HG02678 (cell line): ENCODE results near the gene TRAM2.

Experiments
- ATAC-seq: cut with Tn5 transposase; IDR thresholded peaks from one replicate; pipeline ENCODE4 v1.9.1; 2021; ENCODE audit warnings: mild to moderate bottlenecking, moderate library complexity; ENCODE audit not compliant: unreplicated experiment

TRAM2 gene

GRCh38 chr6:52595000-52595795 lies 18.3 kb upstream of the TRAM2 start:
- ATAC-seq = peak; percentile 67

- ATAC-seq = no peak
These were observed 17.4 kb upstream of the TRAM2 start for GRCh38 chr6:52594221-52594620.

GRCh38 chr6:52591832-52592231 lies 15.0 kb upstream of the TRAM2 start:
- no peak for ATAC-seq

- no peak for ATAC-seq
These were observed 13.5 kb upstream of the TRAM2 start for GRCh38 chr6:52590152-52590891.

- ATAC-seq = no peak
These were observed 11.8 kb upstream of the TRAM2 start for GRCh38 chr6:52588710-52589091.

GRCh38 chr6:52588087-52588709 lies 11.3 kb upstream of the TRAM2 start:
- no peak for ATAC-seq

GRCh38 chr6:52587001-52587400 lies 10.1 kb upstream of the TRAM2 start:
- ATAC-seq = no peak

- no peak for ATAC-seq
These were observed 7.3 kb upstream of the TRAM2 start for GRCh38 chr6:52584203-52584602.

- ATAC-seq = no peak
These were observed 6.1 kb upstream of the TRAM2 start for GRCh38 chr6:52582996-52583395.

GRCh38 chr6:52582446-52582845 lies 5.6 kb upstream of the TRAM2 start:
- ATAC-seq = no peak

GRCh38 chr6:52580905-52581304 lies 4.0 kb upstream of the TRAM2 start:
- no peak for ATAC-seq

- ATAC-seq = no peak
These were observed 2.3 kb upstream of the TRAM2 start for GRCh38 chr6:52579006-52579660.

- no peak for ATAC-seq
These were observed 1.1 kb upstream of the TRAM2 start for GRCh38 chr6:52577778-52578463.

- ATAC-seq = peak; percentile 56
These were observed 353 bp downstream of the TRAM2 start for GRCh38 chr6:52576392-52577021.

GRCh38 chr6:52576054-52576391 lies 837 bp downstream of the TRAM2 start:
- no peak for ATAC-seq

- ATAC-seq = no peak
These were observed 1.4 kb downstream of the TRAM2 start for GRCh38 chr6:52575502-52575892.

GRCh38 chr6:52574709-52575501 lies 2.0 kb downstream of the TRAM2 start:
- peak; percentile 46 for ATAC-seq

- ATAC-seq = no peak
These were observed 3.6 kb downstream of the TRAM2 start for GRCh38 chr6:52573295-52573694.

GRCh38 chr6:52572536-52572935 lies 4.3 kb downstream of the TRAM2 start:
- no peak for ATAC-seq
